ENCODE measurements around the gene PATE3.

DNA sequence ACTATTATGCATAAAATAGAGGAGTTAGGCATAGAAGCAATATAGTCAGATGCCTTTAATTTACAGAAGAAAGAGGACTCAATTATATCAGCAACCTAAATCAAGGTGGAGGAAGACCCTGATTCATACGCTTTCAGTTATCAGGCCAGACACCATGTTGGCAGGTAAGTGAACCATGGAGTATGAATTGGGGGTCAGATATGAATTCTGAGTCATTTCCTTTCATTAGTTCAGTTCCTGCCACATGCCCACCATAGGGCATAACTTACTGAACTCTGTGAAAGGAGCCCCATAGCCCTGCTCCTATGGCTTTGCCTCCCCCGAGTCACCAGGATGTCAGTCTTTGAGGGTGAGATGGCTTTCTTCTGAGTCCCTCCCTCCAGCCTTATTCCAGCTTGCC is 24.4 kb upstream of the PATE3 start:
- TF ChIP-seq CTCF (IDR thresholded peaks at IDR 0.05) (no peak), POLR2A (IDR thresholded peaks at IDR 0.05) (no peak), POLR2AphosphoS5 (IDR thresholded peaks at IDR 0.05) (no peak)
